Measurements from ENCODE around the gene OVAAL. TPM values are rescaled to one million over a fixed set of nuclear protein-coding genes. Genes with fewer than 3 reads are reported as not detected.

Gene OVAAL
- total and polyA plus RNA-seq, 2 donors (not counting 1 experiment from before 2014, with no cell fraction given): not detected

DNA sequence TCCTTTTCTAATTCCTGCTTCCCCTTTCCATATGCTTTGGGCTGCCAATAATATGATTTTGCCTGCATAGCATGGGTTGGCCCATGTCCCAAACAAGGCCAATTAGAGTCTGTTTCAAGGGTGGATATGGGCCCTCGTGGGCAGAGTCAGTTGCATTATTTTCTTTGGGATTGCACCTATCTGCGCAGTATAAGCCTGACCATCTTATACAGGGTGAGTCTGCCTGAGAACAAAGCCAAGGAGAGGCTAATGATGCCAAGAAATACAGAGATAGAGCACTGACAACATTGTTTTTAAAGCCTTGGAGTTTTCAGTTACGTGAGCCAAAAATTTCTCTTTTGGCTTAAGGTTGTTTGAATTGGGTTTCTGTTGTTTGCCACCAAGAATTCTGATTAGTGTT is 18.6 kb downstream of the OVAAL start:
- no peaks in the 10 kb centered on the region for H3K27me3 ChIP-seq (replicated peaks in 1 of 4; ENCODE audit: control extremely low read depth in 1 of 4, control insufficient read depth in 3 of 4, insufficient read depth in 4 of 4, low read length in 3 of 4)
- H3K27ac Mint-ChIP-seq: no peak overlapping the region
- H2AFZ ChIP-seq (ENCODE audit: insufficient read depth, low read depth, low read length, poor library complexity, severe bottlenecking): no peak overlapping the region
- intact Hi-C loops (cut with micrococcal nuclease): no loop called here
- H4K20me1 ChIP-seq (ENCODE audit: control insufficient read depth, insufficient read depth, low read length, poor library complexity, severe bottlenecking): no peaks in the 10 kb centered on the region
- TF ChIP-seq EZH2 (IDR thresholded peaks at IDR 0.05; ENCODE audit: borderline replicate concordance, insufficient read depth, low read depth, low read length, poor library complexity, severe bottlenecking): no peak
- TF ChIP-seq, protein P1, sequence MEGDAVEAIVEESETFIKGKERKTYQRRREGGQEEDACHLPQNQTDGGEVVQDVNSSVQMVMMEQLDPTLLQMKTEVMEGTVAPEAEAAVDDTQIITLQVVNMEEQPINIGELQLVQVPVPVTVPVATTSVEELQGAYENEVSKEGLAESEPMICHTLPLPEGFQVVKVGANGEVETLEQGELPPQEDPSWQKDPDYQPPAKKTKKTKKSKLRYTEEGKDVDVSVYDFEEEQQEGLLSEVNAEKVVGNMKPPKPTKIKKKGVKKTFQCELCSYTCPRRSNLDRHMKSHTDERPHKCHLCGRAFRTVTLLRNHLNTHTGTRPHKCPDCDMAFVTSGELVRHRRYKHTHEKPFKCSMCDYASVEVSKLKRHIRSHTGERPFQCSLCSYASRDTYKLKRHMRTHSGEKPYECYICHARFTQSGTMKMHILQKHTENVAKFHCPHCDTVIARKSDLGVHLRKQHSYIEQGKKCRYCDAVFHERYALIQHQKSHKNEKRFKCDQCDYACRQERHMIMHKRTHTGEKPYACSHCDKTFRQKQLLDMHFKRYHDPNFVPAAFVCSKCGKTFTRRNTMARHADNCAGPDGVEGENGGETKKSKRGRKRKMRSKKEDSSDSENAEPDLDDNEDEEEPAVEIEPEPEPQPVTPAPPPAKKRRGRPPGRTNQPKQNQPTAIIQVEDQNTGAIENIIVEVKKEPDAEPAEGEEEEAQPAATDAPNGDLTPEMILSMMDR (IDR thresholded peaks at IDR 0.05): no peak
- no peaks in the 10 kb centered on the region for H3K9me3 Mint-ChIP-seq (ENCODE audit: insufficient read depth)
- no peaks in the 10 kb centered on the region for H3K4me1 Mint-ChIP-seq
- peaks cover 0 to 4% (median 0%) of the 10 kb centered on the region in 3 donors for H3K9me3 ChIP-seq (ENCODE audit: control extremely low read depth in 1 of 3, control insufficient read depth in 2 of 3, insufficient read depth in 1 of 3, low read length in 2 of 3)
- no peaks in the 10 kb centered on the region for H3K4me1 ChIP-seq (ENCODE audit: control insufficient read depth in 2 of 2, insufficient read depth in 2 of 2, low read length in 2 of 2)
- 88% methylated on average over 2 of the region's 3 CpGs for WGBS (ENCODE audit: insufficient coverage)
- no peak for DNase-seq
- ChIA-PET POLR2A (no interaction called here), CTCF (no interaction called here)
- ATAC-seq (ENCODE audit: low read depth): no peak
- no peak overlapping the region for H3K4me3 Mint-ChIP-seq
- peaks cover 28% of the 10 kb centered on the region for H3K27me3 Mint-ChIP-seq
- no peak overlapping the region for H3K4me2 ChIP-seq (replicated peaks; ENCODE audit: low read depth, low read length, poor library complexity, severe bottlenecking)
- H3K36me3 ChIP-seq (replicated peaks in 1 of 2; ENCODE audit: control extremely low read depth in 1 of 2, control insufficient read depth in 1 of 2, extremely low read depth in 1 of 2, insufficient read depth in 2 of 2, low read length in 1 of 2): no peaks in the 10 kb centered on the region
- no peak overlapping the region for H3K4me3 ChIP-seq (ENCODE audit: control extremely low read depth in 1 of 5, extremely low read depth in 1 of 5, insufficient read depth in 1 of 5, low read depth in 2 of 5, low read length in 4 of 5)
- no peak overlapping the region for H3K27ac ChIP-seq (ENCODE audit: low read length in 2 of 2)
- no peaks in the 10 kb centered on the region for H3K79me2 ChIP-seq (ENCODE audit: control insufficient read depth, insufficient read depth, low read length)
- no peak overlapping the region for H3K9ac ChIP-seq (ENCODE audit: low read length)

DNA sequence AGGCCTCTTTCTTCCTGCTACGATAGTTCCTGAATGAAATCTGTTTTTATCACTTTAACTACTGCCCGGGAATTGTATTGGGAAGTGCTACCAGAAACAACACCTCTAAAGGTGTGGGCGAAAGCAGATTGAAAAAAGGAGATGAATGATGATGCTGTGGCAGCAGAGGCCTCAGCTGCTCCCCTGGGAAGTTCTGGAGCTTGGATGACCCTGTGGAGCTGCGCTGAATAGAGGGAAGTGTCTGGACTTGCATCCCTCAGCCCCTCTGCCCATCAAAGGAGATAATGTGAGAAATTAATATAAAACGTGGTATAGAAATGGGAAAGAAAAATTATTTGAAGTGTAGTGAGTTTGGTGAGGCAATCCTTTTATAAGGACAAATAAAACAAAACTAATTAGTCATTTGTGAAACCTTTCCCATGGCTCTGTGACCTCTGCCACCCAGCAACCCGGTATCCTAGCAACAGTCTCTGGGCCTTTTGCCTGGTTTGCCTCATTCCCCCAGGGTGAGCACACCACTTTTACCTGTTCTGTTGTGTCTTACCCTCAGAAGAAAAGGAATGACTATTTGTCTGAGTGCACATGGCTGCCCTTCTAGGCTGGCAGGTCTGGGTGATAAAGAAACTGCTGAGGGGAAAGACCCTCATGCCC is 21.3 kb downstream of the OVAAL start:
- DNase-seq (no peak), ATAC-seq (ENCODE audit: low read depth) (no peak)
- no peak overlapping the region for H3K4me3 ChIP-seq (ENCODE audit: control extremely low read depth in 1 of 5, extremely low read depth in 1 of 5, insufficient read depth in 1 of 5, low read depth in 2 of 5, low read length in 4 of 5)
- H3K4me2 ChIP-seq (replicated peaks; ENCODE audit: low read depth, low read length, poor library complexity, severe bottlenecking): no peak overlapping the region
- no peak overlapping the region for H3K27ac ChIP-seq (ENCODE audit: low read length in 2 of 2)
- ChIA-PET CTCF (no interaction called here), POLR2A (no interaction called here)
- Mint-ChIP-seq H3K27me3 (peaks cover 13% of the 10 kb centered on the region), H3K4me3 (no peak overlapping the region), H3K4me1 (no peaks in the 10 kb centered on the region), H3K27ac (no peak overlapping the region), H3K9me3 (ENCODE audit: insufficient read depth) (no peaks in the 10 kb centered on the region)
- no peaks in the 10 kb centered on the region for H3K79me2 ChIP-seq (ENCODE audit: control insufficient read depth, insufficient read depth, low read length)
- H3K36me3 ChIP-seq (replicated peaks in 1 of 2; ENCODE audit: control extremely low read depth in 1 of 2, control insufficient read depth in 1 of 2, extremely low read depth in 1 of 2, insufficient read depth in 2 of 2, low read length in 1 of 2): no peaks in the 10 kb centered on the region
- no peaks in the 10 kb centered on the region for H3K4me1 ChIP-seq (ENCODE audit: control insufficient read depth in 2 of 2, insufficient read depth in 2 of 2, low read length in 2 of 2)
- WGBS (ENCODE audit: insufficient coverage): 100% methylated on average over 2 of the region's 6 CpGs
- TF ChIP-seq, protein P1 (IDR thresholded peaks at IDR 0.05): no peak
- no peak for TF ChIP-seq EZH2 (IDR thresholded peaks at IDR 0.05; ENCODE audit: borderline replicate concordance, insufficient read depth, low read depth, low read length, poor library complexity, severe bottlenecking)
- H3K9ac ChIP-seq (ENCODE audit: low read length): no peak overlapping the region
- intact Hi-C loops (cut with micrococcal nuclease): no loop called here
- H3K9me3 ChIP-seq (ENCODE audit: control extremely low read depth in 1 of 3, control insufficient read depth in 2 of 3, insufficient read depth in 1 of 3, low read length in 2 of 3): peaks cover 0 to 8% (median 0%) of the 10 kb centered on the region in 3 donors
- no peaks in the 10 kb centered on the region for H3K27me3 ChIP-seq (replicated peaks in 1 of 4; ENCODE audit: control extremely low read depth in 1 of 4, control insufficient read depth in 3 of 4, insufficient read depth in 4 of 4, low read length in 3 of 4)
- no peaks in the 10 kb centered on the region for H4K20me1 ChIP-seq (ENCODE audit: control insufficient read depth, insufficient read depth, low read length, poor library complexity, severe bottlenecking)
- H2AFZ ChIP-seq (ENCODE audit: insufficient read depth, low read depth, low read length, poor library complexity, severe bottlenecking): no peak overlapping the region
